ENCODE measurements around the gene SLC25A6. TPM values are rescaled to one million over a fixed set of nuclear protein-coding genes. Genes with fewer than 3 reads are reported as not detected.
"Not testable (repeated sequence)": the region's sequence is repeated elsewhere in the genome, so short reads cannot be mapped to it uniquely, and the experiment has no call there.

SLC25A6 gene
- total and polyA plus RNA-seq, 9 donors = 105 to 703 (median 519) TPM

GRCh38 chrX:1380672-1381233 lies 11.2 kb downstream of the SLC25A6 start:
- Histone ChIP-seq H3K36me3 (no peaks in the 10 kb centered on the region), H3K27ac (no peak overlapping the region)
- TF ChIP-seq CTCF (IDR thresholded peaks at IDR 0.05) (no peak), EP300 (IDR thresholded peaks at IDR 0.05) (no peak), POLR2A (IDR thresholded peaks at IDR 0.05) (no peak)

GRCh38 chrX:1378306-1378759 lies 13.6 kb downstream of the SLC25A6 start:
- no peak for TF ChIP-seq POLR2A (IDR thresholded peaks at IDR 0.05)
- no peak for TF ChIP-seq EP300 (IDR thresholded peaks at IDR 0.05)
- no peak for TF ChIP-seq CTCF (IDR thresholded peaks at IDR 0.05)
- Histone ChIP-seq H3K27ac (no peak overlapping the region), H3K27me3 (no peaks in the 10 kb centered on the region), H3K36me3 (no peaks in the 10 kb centered on the region), H3K4me3 (no peak overlapping the region), H3K4me1 (ENCODE audit: insufficient read depth) (no peaks in the 10 kb centered on the region), H3K9me3 (no peaks in the 10 kb centered on the region)
- intact Hi-C loops (cut with DNase I) = no loop called here
- WGBS, 3 donors = 81 to 89% (median 86%) methylated on average over 24 of the region's 24 CpGs
- peak in 2 of 5 donors; percentile 22 to 35 for DNase-seq

More at GRCh38 chrX:1380672-1381233, 11.2 kb downstream of the SLC25A6 start:
- intact Hi-C loops (cut with DNase I) = no loop called here
- Histone ChIP-seq H3K4me3 (no peak overlapping the region), H3K4me1 (ENCODE audit: insufficient read depth) (no peaks in the 10 kb centered on the region), H3K9me3 (no peaks in the 10 kb centered on the region), H3K27me3 (no peaks in the 10 kb centered on the region)
- WGBS, 3 donors = 45 to 57% (median 46%) methylated on average over 20 of the region's 20 CpGs
- DNase-seq = peak in 1 of 5 donors; percentile 30

- H3K4me3 ChIP-seq = no peak overlapping the region
- intact Hi-C loops (cut with DNase I) = no loop called here
- H3K27me3 ChIP-seq = no peaks in the 10 kb centered on the region
- H3K36me3 ChIP-seq = no peaks in the 10 kb centered on the region
- 80 to 87% (median 82%) methylated on average over 4 of the region's 4 CpGs for WGBS, 3 donors
- no peak for DNase-seq
- H3K9me3 ChIP-seq = no peaks in the 10 kb centered on the region
- no peaks in the 10 kb centered on the region for H3K4me1 ChIP-seq (ENCODE audit: insufficient read depth)
- no peak for TF ChIP-seq POLR2A (IDR thresholded peaks at IDR 0.05)
- TF ChIP-seq EP300 (IDR thresholded peaks at IDR 0.05) = no peak
- TF ChIP-seq CTCF (IDR thresholded peaks at IDR 0.05) = no peak
- H3K27ac ChIP-seq = no peak overlapping the region
These were observed 23.6 kb downstream of the SLC25A6 start for GRCh38 chrX:1368385-1368698.

GRCh38 chrX:1366363-1366762 lies 25.6 kb downstream of the SLC25A6 start:
- H3K36me3 ChIP-seq; H3K27ac ChIP-seq; H3K9me3 ChIP-seq; H3K27me3 ChIP-seq; H3K4me1 ChIP-seq (ENCODE audit: insufficient read depth); H3K4me3 ChIP-seq; DNase-seq; intact Hi-C loops (cut with DNase I): not testable (repeated sequence)
- 91% methylated on average over 41 of the region's 63 CpGs; no CpG with 5 or more reads in 2 of the 3 donors for WGBS, 3 donors

GRCh38 chrX:1361910-1362309 lies 30.0 kb downstream of the SLC25A6 start:
- no peak for DNase-seq
- Histone ChIP-seq H3K9me3 (peaks cover 0 to 10% of the 10 kb centered on the region in 2 donors), H3K27ac (no peak overlapping the region), H3K27me3 (no peaks in the 10 kb centered on the region), H3K4me3 (no peak overlapping the region), H3K36me3 (no peaks in the 10 kb centered on the region), H3K4me1 (ENCODE audit: insufficient read depth) (no peaks in the 10 kb centered on the region)
- 92 to 98% (median 93%) methylated on average over 2 of the region's 2 CpGs for WGBS, 3 donors
- intact Hi-C loops (cut with DNase I) = no loop called here
- TF ChIP-seq CTCF (IDR thresholded peaks at IDR 0.05) = no peak
- TF ChIP-seq EP300 (IDR thresholded peaks at IDR 0.05) = no peak
- TF ChIP-seq POLR2A (IDR thresholded peaks at IDR 0.05) = no peak

Data from ovary (tissue), 9 donors.